Measurements from ENCODE around the gene NPM1. TPM values are rescaled to one million over a fixed set of nuclear protein-coding genes. Genes with fewer than 3 reads are reported as not detected.

NPM1 gene
- total RNA-seq, 1 experiment from 2014 or later, result 1,998 TPM

- peak overlapping the region; percentile 97 for H3K27ac ChIP-seq (ENCODE audit: low read depth, low read length, poor library complexity, severe bottlenecking)
- ChIA-PET CTCF (interaction anchor here (0.5 to 0.7 kb wide), 2 partner anchors 11 to 102 kb away, joined by 5 to 6 read pairs; no protein-coding TSS in a partner anchor), POLR2A (ENCODE audit: low non-redundant PET) (interaction anchor here (0.6 kb wide), 1 partner anchor 1050 kb away, joined by 3 read pairs; no protein-coding TSS in a partner anchor)
- TF ChIP-seq CTCF (conservative IDR thresholded peaks at IDR 0.05; ENCODE audit: low read depth, low read length) (no peak), EZH2 (IDR thresholded peaks at IDR 0.05; ENCODE audit: borderline replicate concordance, low read depth, low read length, poor library complexity, severe bottlenecking) (no peak)
- no TSS peak for BruUV-seq (replicated peaks)
- H3K36me3 ChIP-seq (ENCODE audit: insufficient read depth, low read length, poor library complexity, severe bottlenecking), result peaks cover 41% of the 10 kb centered on the region
- peak; percentile 77 for DNase-seq (ENCODE audit: low spot score)
- intact Hi-C loops (cut with micrococcal nuclease; ENCODE audit: unreplicated experiment), result no loop called here
- H3K9me3 ChIP-seq (ENCODE audit: low read depth, low read length, poor library complexity, severe bottlenecking), result no peaks in the 10 kb centered on the region
- H3K4me3 ChIP-seq (ENCODE audit: low read depth, low read length, poor library complexity, severe bottlenecking), result peak overlapping the region; percentile 80
- peaks cover 13% of the 10 kb centered on the region for H3K4me1 ChIP-seq (ENCODE audit: insufficient read depth, low read length, poor library complexity, severe bottlenecking)
- H3K27me3 ChIP-seq (replicated peaks; ENCODE audit: insufficient read depth, low read depth, low read length, poor library complexity), result no peaks in the 10 kb centered on the region
Measured at GRCh38 chr5:171387970-171388815, 544 bp downstream of the NPM1 start.

GRCh38 chr5:171388816-171389168 is 1.1 kb downstream of the NPM1 start:
- peak overlapping the region; percentile 80 for H3K4me3 ChIP-seq (ENCODE audit: low read depth, low read length, poor library complexity, severe bottlenecking)
- TSS peak; percentile 34 for BruUV-seq (replicated peaks)
- peaks cover 15% of the 10 kb centered on the region for H3K4me1 ChIP-seq (ENCODE audit: insufficient read depth, low read length, poor library complexity, severe bottlenecking)
- H3K27me3 ChIP-seq (replicated peaks; ENCODE audit: insufficient read depth, low read depth, low read length, poor library complexity), result no peaks in the 10 kb centered on the region
- no peaks in the 10 kb centered on the region for H3K9me3 ChIP-seq (ENCODE audit: low read depth, low read length, poor library complexity, severe bottlenecking)
- intact Hi-C loops (cut with micrococcal nuclease; ENCODE audit: unreplicated experiment), result no loop called here
- ChIA-PET POLR2A (ENCODE audit: low non-redundant PET) (interaction anchor here (0.6 kb wide), 1 partner anchor 1049 kb away, joined by 3 read pairs; no protein-coding TSS in a partner anchor), CTCF (interaction anchor here (0.5 kb wide), 1 partner anchor 12 kb away, joined by 6 read pairs; no protein-coding TSS in a partner anchor)
- peaks cover 47% of the 10 kb centered on the region for H3K36me3 ChIP-seq (ENCODE audit: insufficient read depth, low read length, poor library complexity, severe bottlenecking)
- TF ChIP-seq CTCF (conservative IDR thresholded peaks at IDR 0.05; ENCODE audit: low read depth, low read length), result no peak
- TF ChIP-seq EZH2 (IDR thresholded peaks at IDR 0.05; ENCODE audit: borderline replicate concordance, low read depth, low read length, poor library complexity, severe bottlenecking), result no peak
- peak; percentile 61 for DNase-seq (ENCODE audit: low spot score)
- H3K27ac ChIP-seq (ENCODE audit: low read depth, low read length, poor library complexity, severe bottlenecking), result peak overlapping the region; percentile 97

GRCh38 chr5:171390883-171391677 is 3.4 kb downstream of the NPM1 start:
- Histone ChIP-seq H3K36me3 (ENCODE audit: insufficient read depth, low read length, poor library complexity, severe bottlenecking) (peaks cover 70% of the 10 kb centered on the region), H3K9me3 (ENCODE audit: low read depth, low read length, poor library complexity, severe bottlenecking) (no peaks in the 10 kb centered on the region), H3K27ac (ENCODE audit: low read depth, low read length, poor library complexity, severe bottlenecking) (no peak overlapping the region), H3K4me3 (ENCODE audit: low read depth, low read length, poor library complexity, severe bottlenecking) (peak overlapping the region; percentile 80), H3K27me3 (replicated peaks; ENCODE audit: insufficient read depth, low read depth, low read length, poor library complexity) (no peaks in the 10 kb centered on the region), H3K4me1 (ENCODE audit: insufficient read depth, low read length, poor library complexity, severe bottlenecking) (peaks cover 15% of the 10 kb centered on the region)
- ChIA-PET POLR2A (ENCODE audit: low non-redundant PET) (no interaction called here), CTCF (no interaction called here)
- intact Hi-C loops (cut with micrococcal nuclease; ENCODE audit: unreplicated experiment), result no loop called here
- BruUV-seq (replicated peaks), result no TSS peak
- TF ChIP-seq CTCF (conservative IDR thresholded peaks at IDR 0.05; ENCODE audit: low read depth, low read length) (no peak), EZH2 (IDR thresholded peaks at IDR 0.05; ENCODE audit: borderline replicate concordance, low read depth, low read length, poor library complexity, severe bottlenecking) (no peak)
- no peak for DNase-seq (ENCODE audit: low spot score)
